GM13976 (cell line): ENCODE data around the gene FLT1.
A peak's percentile ranks its signal among the peaks of the same experiment; 100 is the strongest.

Experiments
- DNase-seq: peaks from one replicate; pipeline ENCODE4 v3.0.0; 2012; ENCODE audit warnings: low spot score
- in situ Hi-C: fragments of 300-500 bp; cut with MboI; formaldehyde crosslinking; loops from one replicate; pipeline ENCODE4 v1.12.0; 2022; ENCODE audit warnings: low sequenced_read_pairs, mixed read lengths, inconsistent platforms; ENCODE audit not compliant: unreplicated experiment
- TF ChIP-seq, protein P1 (sequence below): IDR thresholded peaks from 2 replicates; pipeline ENCODE4 v1.5.1; 2012; ENCODE audit warnings: borderline replicate concordance, mild to moderate bottlenecking; ENCODE audit not compliant: insufficient read depth; ENCODE audit errors: extremely low read depth, missing control alignments, control extremely low read depth

FLT1 gene, protein sequence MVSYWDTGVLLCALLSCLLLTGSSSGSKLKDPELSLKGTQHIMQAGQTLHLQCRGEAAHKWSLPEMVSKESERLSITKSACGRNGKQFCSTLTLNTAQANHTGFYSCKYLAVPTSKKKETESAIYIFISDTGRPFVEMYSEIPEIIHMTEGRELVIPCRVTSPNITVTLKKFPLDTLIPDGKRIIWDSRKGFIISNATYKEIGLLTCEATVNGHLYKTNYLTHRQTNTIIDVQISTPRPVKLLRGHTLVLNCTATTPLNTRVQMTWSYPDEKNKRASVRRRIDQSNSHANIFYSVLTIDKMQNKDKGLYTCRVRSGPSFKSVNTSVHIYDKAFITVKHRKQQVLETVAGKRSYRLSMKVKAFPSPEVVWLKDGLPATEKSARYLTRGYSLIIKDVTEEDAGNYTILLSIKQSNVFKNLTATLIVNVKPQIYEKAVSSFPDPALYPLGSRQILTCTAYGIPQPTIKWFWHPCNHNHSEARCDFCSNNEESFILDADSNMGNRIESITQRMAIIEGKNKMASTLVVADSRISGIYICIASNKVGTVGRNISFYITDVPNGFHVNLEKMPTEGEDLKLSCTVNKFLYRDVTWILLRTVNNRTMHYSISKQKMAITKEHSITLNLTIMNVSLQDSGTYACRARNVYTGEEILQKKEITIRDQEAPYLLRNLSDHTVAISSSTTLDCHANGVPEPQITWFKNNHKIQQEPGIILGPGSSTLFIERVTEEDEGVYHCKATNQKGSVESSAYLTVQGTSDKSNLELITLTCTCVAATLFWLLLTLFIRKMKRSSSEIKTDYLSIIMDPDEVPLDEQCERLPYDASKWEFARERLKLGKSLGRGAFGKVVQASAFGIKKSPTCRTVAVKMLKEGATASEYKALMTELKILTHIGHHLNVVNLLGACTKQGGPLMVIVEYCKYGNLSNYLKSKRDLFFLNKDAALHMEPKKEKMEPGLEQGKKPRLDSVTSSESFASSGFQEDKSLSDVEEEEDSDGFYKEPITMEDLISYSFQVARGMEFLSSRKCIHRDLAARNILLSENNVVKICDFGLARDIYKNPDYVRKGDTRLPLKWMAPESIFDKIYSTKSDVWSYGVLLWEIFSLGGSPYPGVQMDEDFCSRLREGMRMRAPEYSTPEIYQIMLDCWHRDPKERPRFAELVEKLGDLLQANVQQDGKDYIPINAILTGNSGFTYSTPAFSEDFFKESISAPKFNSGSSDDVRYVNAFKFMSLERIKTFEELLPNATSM (N-terminal part only)

DNA sequence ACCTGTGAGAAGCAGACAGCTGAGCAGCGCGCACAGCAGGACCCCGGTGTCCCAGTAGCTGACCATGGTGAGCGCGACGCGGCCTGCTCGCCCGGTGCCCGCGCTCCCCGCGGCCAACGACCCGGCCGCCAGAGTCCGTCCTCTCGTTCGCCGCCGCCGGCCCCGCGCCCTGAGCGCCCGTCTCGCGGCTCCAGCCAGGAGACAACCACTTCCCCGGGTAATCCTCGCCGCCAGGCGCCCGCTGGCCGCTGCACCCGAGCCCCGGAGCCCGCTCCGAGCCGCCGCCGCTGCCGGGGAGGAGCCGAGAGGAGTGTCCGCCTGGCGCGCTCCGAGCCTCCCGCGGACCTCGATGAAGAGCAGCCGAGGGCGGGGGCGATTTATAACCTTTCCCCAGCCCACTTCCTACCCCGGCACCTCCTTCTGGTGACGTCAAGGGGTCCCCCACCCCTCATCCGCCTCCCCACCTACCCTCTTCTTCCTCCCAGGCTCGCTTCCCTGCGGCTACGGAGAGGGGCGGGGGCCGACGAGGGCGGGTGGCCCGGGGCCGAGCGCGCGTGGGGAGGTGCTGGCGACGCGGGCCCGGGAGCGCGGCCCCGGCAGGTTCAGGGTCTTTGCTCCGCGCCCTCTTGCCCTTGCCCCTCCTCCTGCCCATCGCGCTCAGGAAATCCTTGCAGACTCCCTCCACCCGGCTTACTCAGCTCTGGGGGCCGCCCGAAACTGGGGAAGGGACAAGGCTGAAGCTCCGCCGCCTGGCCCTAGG lies at the start of gene FLT1:
FLT1 (minus strand) TSS at position 351 of the 760 bp plus-strand sequence; CDS start at position 66, 285 bp downstream.
- DNase-seq: peak; percentile 69
- in situ Hi-C loops: no loop called here
- TF ChIP-seq, protein P1, sequence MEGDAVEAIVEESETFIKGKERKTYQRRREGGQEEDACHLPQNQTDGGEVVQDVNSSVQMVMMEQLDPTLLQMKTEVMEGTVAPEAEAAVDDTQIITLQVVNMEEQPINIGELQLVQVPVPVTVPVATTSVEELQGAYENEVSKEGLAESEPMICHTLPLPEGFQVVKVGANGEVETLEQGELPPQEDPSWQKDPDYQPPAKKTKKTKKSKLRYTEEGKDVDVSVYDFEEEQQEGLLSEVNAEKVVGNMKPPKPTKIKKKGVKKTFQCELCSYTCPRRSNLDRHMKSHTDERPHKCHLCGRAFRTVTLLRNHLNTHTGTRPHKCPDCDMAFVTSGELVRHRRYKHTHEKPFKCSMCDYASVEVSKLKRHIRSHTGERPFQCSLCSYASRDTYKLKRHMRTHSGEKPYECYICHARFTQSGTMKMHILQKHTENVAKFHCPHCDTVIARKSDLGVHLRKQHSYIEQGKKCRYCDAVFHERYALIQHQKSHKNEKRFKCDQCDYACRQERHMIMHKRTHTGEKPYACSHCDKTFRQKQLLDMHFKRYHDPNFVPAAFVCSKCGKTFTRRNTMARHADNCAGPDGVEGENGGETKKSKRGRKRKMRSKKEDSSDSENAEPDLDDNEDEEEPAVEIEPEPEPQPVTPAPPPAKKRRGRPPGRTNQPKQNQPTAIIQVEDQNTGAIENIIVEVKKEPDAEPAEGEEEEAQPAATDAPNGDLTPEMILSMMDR: no peak

DNA sequence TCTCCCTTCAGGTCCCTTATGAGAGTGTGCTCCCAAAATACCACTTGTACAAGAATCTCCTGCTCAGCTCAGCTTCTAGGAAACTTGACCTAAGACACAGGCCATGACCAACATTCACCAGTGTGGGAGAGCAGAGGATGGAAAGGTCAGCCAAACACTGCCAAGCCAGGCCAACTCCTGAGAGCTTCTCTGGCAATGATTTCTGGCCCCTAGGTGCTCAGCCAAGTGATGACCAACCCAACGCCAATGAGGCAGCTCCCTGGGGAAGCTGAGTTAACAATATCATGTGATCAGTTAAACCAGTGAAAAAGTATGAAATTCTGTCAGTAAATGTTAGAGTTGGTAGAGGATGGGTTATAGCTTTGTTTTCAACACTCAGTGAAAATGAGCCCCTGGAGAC lies 49.1 kb upstream of the FLT1 start:
- in situ Hi-C loops: no loop called here
- no peak for DNase-seq
- TF ChIP-seq, protein P1: no peak

DNA sequence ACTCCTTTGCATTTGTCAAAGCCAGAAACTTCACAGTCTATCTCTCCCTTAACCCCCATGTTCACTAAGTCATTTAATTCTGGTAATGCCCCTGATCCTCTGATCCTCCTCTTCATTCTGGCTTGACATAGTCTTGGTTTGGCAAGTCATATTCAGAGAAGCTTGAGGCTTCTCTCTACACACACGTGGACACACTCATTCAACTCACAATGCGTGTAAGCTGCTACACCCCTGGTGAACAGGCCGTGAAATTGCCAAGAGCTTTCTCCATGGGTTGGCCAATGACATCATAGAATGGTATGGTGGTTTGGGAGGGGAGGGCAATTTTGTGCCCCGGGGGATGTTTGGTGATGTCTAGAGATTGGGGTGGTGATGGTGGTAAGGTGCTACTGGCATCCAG lies 47.9 kb upstream of the FLT1 start:
- in situ Hi-C loops: no loop called here
- TF ChIP-seq, protein P1: no peak
- DNase-seq: no peak

DNA sequence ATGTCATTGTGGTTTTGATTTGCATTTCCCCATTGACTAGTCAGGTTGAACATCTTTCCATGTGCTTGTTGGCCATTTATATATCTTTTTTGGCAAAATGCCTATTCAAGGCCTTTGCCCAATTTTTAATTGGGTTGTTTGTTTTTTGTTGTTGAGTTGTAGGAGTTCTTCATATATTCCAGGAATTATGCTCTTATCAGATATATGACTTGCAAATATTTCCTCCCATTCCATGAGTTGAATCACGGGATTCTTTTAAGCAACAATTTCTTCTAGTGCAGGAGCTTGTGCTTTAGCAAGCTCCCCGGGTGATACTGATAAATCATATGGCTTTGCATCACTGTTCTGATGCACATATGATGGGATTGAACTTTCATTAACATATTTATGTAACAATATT lies 47.0 kb upstream of the FLT1 start:
- in situ Hi-C loops: no loop called here
- DNase-seq: no peak
- TF ChIP-seq, protein P1: no peak

DNA sequence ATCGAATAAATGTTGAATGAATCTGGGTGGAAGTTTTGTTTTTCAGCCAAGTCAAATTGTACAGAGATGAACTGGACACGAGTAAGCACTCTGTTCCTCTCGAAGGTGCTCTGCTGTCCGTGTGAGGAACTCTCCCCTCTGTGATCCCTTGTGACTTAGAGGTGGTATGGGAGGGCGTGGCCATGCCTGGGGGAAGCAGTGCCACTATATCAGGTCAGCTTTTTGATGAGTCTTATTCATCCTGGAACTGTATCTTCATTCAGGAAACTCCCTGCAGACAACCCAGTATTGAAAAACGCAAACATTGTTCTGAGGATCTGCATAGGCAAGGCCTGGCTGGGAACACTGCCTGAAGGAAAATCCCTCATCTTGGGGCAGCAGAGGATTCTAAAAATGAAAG lies 45.7 kb upstream of the FLT1 start:
- peak; percentile 34 for DNase-seq
- in situ Hi-C loops: no loop called here
- TF ChIP-seq, protein P1: no peak

DNA sequence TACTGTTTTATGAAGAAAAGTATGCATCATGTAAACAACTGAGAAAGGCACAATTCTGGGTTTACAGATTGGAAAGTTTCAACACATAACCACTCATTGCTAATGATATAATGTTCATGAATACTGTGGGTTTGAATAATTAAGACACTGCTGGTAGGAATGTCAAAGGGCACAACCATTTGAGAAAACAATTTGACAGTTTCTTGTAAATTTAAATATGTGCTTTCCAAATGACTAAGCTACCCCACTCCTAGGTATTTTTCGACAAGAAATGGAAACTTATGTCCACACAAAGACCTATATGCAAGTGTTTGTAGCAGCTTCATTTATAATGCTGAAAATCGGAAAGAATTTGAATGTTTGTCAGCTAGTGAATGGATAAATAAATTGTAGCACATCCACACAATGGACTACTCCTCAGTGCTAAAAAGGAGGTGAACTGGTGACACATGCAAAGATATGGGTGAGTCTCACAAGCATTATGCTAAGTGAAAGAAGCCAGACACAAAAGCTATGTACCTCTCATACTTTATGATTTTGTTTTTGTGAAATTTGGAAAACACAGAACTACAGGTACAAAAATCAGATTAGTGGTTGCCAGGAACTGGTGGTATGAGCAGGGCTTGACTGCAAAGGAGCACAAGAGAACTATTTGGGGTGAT lies 44.8 kb upstream of the FLT1 start:
- DNase-seq: peak; percentile 36
- in situ Hi-C loops: no loop called here
- TF ChIP-seq, protein P1: no peak
